GM18909 (cell line): Measurements from ENCODE around the gene AMBP.
"Not testable (repeated sequence)": the region's sequence is repeated elsewhere in the genome, so short reads cannot be mapped to it uniquely, and the experiment has no call there.

Source experiments
- ATAC-seq: cut with Tn5 transposase; IDR thresholded peaks from one replicate; pipeline ENCODE4 v1.9.1; 2021; ENCODE audit warnings: mild to moderate bottlenecking; ENCODE audit not compliant: unreplicated experiment, poor library complexity

The AMBP gene

DNA sequence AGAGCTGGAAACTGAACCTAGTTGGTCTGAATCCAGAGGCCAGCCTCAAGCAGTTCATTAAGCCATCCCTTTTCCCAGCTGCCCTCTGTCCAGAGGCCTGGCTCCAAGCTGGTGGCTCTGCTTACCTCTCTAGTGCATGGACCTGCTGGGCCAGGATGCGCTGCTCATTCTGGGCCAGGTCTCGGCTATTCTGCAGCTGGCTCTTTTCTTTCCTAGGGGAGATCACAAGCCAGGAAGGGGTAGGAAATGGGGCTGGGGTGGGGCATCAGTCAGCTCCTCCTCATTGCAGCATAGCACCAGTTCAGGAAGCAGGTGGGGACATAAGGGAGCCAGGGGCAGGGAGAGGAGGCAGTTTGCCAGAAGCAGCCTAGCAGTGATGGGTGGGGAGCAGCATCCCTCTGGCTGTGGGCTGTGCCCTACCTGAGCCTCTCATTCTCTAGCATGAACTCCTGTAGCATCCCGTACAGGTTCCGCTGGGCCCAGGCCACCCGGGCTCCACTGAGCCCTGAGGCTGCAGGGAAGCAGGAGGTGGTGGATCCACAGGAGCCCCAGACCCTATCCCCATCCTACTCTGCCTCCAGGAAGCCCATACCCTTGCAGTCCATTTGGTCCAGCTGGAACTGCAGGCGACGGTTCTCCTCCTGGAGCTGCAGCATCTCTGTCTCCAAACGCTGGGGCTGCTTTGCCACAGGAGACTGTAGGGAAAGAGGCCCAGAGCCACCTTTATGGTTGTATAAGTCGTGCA is 15.8 kb upstream of the AMBP start:
- no peak for ATAC-seq

DNA sequence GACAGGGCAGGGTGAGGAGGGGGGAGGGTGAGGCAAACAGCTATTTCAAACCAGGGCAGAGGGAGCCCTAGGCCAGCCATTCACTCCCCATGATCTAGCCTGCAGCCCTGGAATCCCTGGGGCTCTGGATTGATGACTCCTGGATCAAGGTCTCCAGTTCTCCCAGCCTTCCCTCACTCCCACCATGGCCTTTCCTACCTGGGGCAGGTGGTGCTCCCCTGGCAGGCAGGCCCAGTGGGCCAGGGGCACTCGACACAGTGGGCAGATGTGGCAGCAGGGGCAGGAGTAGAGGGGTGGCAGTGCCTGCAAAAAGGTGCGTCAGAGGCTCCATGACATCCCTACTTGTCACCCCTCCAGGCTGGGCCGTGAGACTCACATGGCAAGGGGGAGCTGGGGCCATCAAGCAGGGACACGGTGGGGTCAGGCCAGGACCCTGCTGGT is 15.0 kb upstream of the AMBP start:
- ATAC-seq, result no peak

DNA sequence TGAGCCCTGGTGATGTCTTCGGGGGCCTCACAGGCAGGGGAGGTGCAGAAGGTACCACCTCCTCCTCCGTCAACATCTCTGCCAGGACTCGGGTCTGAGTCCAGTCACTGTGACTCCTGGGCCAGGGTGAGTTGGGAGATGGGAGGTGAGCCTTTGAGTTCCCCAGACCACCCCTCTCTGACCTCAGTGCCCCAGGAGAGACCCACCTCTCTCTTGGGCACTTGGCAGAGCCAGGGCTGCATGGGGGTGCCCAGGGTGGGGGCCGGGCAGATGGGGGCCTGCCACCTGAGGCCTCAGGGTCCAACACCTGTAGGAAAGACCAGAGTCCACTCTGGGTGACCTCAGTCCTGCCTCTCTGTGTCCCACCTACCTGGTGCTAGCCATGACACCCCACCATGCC is 14.2 kb upstream of the AMBP start:
- ATAC-seq, result no peak

DNA sequence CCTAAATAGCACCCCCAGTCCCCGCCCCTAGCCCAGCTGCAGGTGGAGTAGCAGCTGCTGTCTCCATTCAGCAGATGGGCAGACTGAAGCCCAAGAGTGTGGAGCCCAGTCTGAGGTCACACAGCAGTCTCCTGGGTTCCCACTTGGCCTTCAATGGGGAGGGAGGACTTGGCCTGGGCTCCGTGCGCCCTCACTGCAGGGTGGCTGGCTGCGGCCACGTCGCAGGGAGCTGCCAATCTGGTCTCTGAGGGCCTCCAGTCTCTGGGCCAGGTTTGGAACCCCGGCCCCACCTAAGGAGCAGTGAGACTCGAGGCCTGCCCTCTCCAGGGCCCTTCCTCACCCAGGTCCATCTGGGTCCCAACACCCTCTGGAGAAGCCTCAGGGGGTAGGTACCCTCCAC is 13.6 kb upstream of the AMBP start:
- ATAC-seq, result no peak

DNA sequence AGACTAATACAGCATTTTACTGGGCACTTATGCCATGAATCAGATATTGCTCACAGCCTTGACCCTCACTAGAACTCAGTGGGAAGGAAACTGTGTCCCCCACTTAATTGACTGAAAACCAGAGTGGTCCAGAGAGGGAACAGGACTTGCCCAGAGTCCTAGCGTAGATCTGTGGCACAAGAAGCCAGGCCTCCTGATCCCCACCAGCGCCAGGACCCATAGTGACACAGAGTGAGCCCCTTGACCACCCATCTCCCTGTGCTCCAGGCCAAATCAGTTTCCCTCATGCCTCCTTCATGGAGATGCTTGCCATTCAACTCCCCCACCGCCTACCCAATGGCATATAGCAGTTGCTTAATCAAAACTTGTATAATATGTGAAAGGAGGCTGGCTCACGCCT is 12.7 kb upstream of the AMBP start:
- ATAC-seq, result no peak

DNA sequence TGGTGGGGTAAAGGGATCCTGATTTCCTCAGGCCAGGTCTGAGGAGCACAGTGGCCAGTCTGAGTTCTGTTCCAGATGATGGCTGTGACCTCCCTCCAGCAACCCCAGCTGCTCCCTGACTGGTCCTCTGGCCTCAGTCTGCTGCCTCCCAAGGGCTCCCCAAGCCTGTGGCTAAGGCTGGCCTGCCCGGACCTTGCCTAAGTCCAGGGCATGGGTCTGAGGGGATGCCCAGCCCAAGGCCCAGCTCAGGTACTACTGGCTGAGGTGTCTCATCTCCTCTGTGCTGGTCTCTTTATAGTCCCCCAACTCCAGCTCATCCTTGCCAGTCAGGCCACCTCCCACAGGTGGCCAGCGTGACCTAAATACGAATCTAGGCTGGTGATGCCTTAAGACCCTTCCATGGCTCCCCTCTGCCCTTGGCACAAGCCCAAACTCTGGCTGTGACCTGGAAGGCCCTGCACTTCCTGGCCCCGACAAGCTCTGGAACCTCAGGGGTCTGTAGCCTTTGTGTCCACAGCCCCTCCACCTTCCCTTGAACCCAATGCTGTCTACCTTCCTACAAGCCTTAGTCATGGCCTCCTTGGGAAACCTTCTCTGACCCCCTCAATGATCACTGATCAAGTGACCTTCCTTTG is 11.2 kb upstream of the AMBP start:
- ATAC-seq, result no peak

DNA sequence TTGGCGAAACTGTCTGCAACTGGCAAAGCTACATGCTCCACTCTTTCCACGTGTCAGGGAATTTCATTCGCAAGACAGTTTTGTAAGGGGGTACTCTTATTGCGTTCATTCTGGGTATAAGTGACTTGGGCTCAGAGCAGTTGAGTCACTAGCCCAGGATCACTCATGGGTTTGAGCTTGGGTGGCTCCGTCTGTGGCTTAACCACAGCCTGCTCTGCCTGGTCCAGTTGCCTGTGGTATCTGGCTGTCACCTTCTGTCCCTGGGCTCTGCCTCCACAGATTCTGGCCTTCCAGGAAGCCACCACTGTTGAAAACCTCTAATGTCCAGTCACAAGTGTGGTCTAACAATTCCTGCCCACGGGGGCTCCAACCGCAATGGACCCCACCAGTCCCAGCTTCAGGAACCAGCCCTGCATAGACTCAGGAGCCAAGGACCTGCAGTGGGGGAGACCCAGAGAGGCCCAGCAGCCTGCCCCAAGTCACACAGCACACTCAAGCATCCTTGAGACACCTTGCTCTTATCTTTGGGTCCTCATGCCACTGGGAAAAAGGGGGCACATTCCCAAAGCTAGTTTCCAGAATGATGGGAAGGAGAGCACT is 10.6 kb upstream of the AMBP start:
- no peak for ATAC-seq

DNA sequence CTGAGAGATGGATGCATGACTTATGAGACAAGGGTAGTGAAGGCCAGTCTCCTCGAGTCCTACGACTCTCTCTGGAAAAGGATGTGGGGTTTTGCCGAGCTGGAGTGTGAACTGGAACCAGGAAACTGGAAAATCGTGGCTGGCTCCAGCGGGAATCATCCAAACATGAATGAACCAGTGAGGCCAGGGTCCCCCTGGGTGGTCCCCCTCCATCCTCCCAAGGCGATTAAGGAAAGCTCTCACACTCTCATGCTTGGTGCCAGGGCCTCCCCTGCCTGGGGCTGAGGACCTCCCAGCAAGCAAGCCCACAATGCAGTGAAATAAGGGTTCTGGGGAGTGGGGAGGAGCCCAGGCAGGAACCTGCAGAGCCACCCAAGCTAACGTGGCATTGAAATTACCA is 9.6 kb upstream of the AMBP start:
- no peak for ATAC-seq

DNA sequence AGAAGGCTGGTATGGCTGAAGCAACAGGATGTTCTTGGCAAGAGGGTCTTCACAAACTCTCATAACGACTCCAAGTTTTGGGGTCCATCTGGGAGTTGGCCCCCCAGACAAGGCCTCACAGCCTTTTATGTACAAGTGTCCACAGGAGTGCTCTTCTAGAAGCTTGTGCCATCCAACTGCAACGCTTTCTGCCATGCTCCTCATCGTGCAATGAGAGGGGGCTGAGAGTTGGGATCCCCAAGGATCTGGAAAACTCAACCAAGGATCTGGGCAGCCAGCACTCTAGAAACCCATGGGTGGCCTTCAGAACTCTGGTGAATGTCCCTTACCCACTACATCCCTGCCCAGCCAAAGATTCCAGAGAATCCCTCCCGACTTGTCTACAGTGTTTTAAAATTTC is 8.5 kb upstream of the AMBP start:
- ATAC-seq, result no peak

DNA sequence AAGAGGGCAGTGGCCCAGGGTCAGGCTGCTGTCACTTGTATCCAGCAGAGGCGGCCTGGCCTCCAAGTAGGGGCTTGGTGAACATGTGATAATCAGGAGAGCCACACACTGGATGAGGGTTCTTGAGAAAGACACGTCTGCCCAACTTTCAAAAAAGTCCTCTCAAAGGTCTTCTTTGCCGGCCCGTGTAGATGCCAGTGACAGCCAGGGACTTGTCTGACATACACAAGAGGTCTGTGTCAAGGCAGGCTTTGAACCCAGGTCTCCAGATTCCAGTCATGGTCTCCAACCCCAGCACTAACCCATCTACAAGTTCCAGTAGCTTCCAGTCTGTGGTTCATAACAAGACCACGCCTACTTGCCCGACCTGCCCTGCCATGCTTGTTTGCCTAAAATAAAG is 7.9 kb upstream of the AMBP start:
- no peak for ATAC-seq

DNA sequence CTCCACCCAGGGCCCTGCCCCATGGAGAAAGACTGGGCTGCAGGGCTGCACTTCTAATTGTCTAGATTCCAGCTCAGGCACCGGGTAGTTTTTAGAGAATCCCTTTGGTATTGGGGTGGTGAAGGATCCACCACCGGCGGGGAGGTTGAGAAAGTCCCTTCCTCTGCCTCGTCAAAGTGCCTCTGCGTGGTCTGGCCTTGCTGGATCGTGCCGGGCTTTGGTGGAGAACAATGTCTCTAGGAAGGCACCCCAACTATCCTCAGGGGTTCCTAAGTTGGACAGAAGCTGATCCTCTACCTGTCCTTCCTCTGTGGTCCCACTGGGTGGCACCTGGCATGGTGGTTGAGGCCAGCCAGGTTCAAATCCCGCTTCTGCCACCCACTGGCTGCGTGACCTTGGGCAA is 7.3 kb upstream of the AMBP start:
- ATAC-seq, result no peak

DNA sequence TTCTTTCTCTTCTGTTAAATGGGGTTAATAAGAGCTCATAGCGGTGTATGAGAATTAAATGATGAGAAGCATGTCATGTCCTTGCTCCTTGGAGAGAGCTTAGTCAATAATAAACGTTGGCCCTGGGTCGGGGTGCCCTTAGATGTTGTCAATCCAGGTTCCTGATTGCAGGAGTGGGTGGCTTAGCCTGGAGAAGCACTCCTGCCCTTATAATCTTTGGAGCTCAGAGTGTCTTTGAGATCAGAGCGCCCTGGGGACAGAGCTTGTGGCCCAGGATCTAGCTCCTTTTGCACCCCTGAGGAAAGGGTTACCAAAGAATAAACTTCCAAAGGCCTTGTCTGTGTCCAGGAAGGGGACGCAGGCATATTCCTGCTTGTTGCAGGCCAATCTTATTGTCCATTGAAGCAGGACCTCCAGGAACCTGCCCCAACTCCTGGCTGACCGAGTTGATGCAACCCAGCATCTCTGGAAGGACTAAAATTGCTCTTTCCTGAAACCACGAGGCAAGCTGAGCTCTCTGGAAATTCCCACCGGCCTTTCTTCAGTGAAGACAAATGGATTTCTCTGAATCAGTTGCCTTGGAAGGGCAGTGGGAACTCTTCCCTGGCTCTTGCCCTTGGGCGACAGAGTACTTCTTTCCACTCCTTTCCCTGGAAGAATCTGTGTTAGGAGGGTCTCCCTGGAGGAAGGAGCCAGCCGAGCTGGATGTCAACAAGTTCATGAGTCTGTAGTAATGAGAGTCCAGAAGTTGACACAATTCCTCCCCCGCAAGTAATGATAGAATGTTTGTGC is 6.4 kb upstream of the AMBP start:
- ATAC-seq, result no peak

DNA sequence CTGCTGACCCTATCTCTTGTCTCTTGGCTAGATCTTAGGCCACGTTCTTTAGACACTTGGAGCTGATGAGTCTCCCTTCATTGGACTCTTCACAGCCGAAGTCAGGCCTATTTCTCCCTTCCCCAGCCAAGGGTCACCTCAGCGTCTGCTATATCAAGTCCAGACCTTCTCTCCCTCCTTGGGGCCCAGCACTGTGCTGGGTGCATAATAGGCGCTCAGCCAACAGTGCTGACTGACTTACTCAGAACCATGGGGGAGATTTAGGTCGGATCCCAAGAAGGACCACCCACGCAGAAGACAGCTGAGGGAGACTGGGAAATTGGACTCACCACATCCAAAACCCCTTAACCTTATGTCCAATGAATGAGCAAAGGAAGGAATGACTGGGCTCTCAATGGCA is 5.6 kb upstream of the AMBP start:
- ATAC-seq, result no peak

DNA sequence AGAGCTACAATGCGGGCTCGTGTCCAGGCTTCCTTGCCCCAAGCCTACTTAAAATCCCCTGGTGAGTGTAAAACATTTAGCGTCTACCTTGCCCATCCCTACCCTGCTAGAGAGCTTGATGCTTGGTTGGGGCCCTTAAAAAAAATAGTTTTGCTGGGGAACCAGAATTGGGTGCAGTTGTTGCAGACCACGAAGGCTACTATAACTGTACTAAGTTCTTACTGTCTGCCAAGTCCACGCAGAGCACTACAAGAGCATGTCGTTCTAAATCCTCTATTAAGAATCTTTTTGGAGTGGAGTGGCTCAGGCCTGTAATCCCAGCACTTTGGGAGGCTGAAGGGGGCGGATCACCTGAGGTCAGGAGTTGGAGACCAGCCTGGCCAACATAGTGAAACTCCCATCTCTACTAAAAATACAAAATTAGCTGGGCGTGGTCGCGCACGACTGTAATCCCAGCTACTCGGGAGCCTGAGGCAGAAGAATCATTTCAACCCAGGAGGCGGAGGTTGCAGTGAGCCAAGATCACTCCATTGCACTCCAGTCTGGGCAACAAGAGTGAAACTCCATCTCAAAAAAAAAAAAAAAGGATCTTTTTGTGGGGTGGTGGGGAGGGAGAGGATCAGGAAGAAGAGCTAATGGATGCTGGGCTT is 4.8 kb upstream of the AMBP start:
- ATAC-seq, result not testable (repeated sequence)

DNA sequence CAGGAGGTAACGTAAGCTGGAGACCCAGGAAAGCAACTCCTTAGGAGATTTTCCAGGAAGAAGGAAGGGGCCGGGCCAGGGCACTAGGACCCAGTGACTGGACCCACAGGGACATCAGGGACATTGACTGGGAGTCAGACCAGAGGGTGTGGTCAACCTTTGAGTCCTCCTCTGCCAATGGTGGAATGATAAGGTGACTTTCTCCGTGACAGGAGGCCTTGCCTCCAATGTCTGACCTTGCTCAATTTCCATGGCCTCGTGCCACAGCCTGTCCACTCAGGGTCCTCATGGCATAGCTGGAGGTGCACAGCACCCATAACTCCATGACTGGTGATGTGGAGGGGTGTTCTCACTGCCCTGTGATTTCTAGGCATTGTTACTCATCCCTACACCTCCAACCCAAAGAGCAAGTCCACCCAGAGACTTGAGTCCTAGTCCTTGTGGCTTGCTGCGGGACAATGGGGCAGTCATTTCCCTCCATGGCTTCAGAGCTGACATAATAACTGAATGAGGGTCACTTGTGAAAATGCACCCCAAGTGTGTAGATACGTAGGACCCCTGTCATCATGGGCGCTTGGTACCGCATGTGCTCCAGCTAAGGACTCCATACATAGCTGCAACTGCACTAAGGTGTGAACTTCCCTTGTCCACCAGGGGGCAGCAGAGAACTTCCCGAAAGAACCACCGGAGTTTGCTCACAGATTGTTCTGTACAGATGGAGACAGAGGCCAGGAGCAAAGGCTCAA is 4.1 kb upstream of the AMBP start:
- ATAC-seq, result peak; percentile 94

DNA sequence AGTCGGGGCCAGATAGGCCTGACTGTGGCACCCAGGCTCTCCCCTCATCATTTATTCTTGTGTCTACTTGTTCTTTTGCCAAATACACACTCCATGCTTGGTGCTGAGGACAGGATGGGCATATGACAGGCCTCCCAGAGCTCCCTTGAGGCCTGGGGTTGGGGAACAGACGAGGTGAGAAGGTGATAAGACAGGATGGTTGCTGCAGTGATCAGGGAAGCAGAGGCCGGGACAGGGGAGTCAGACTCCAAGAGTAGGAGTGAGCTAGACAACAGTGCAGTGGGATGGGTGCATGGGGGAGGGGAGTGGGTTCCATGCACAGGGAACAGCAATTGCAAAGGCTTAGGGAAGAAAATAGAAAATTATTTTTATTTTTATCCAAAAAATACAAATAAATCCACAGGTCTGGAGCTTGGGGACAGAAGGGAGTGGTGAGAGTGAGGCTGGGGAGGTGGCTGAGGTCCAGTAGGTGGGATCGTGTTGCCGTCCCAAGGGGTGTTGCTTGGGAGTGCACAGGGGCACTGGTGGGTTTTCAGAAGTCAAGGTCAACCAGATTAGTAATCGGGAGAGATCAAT is 3.4 kb upstream of the AMBP start:
- ATAC-seq, result no peak

DNA sequence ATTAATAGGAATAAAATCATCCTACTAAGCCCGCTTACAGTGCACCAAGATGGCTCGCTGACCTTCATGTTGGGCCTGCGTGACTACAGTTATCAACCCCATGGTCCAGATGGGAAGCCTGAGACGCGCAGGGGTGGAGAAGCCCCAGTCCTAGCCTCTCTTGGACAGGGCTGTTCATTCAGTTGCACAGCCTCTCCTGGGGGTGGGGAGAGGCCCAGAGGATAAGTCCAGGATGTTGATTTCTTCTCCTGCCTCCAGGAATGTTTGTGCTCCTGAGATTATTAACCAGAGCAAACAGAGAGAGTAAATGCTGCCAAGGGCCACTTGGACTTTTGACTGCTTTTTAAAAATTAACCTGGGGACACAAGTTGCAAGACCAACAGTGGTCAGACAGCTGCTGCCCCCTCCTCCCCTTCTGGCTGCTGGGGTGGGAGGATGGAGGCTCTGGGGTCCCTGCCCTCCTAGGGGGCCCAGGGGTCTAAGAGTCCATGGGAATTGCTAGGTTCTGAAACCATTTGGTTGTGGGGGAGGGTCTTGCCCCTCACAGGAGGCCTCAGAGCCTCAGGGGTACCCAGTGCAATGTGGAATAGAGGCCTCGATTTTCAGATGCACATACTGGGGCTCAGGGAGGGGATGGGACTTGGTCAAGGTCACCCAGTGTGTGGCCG is 2.8 kb upstream of the AMBP start:
- ATAC-seq, result no peak

DNA sequence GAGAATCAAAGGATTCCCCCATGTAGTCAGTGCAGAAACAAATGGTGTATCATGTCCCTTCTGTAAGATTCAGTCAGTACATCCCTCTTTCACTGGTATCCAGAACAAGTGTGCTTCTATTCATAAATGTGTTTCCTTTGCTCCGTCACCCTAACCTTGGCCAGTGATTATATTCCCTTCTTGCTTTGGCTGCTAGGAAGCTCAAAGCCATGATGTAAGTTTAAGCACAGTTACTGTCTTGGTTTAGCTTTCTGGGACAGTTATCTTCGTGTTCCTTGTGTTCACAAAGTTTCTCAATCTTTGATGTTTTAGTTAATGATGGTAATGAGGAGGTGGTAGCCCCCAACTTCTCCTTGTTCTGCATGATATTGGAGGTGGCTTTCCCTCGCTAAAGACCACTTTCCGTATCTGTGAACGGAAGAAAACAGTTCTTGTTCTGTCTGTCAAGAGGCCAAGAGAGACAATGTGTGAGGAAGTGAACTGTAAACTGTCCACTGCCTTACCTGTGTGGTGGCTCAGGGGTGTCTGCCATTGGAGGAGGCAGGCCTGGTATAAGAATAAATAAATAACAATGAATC is 2.2 kb upstream of the AMBP start:
- no peak for ATAC-seq

DNA sequence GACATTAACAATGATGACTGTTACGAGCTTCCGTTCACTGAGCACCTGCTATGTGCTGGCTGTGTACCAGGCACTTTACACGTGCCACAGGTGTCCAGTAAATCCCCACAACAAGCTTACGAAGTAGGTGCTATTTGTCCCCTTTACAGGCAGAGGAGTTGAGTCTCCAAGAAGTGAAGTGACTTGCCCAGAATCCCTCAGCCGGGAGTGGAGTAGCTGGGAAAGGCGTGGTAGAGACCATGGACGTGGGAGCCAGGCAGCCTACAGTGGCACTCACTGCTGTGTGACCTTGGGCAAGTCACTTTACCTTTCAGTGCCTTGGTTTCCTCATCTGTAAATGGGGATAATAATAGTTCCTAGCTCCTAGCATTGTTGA is 669 bp upstream of the AMBP start:
- ATAC-seq, result no peak
